ENCODE data around the gene MGRN1.

- TF ChIP-seq CTCF (IDR thresholded peaks at IDR 0.05) (no peak), POLR2A (IDR thresholded peaks at IDR 0.05) (no peak)
Measured at GRCh38 chr16:4602331-4602730, 22.3 kb upstream of the MGRN1 start.
